ENCODE measurements around the gene SPRN. TPM values are rescaled to one million over a fixed set of nuclear protein-coding genes. Genes with fewer than 3 reads are reported as not detected.
"Not testable (repeated sequence)": the region's sequence is repeated elsewhere in the genome, so short reads cannot be mapped to it uniquely, and the experiment has no call there.

The SPRN gene
- total RNA-seq, result not detected
- polyA plus RNA-seq, result 0.11 TPM
- long read RNA-seq, donor 1, result 0 reads
- long read RNA-seq, donor 2, result 0 reads
- long read RNA-seq, donor 3, result 0 reads
- long read RNA-seq, donor 4, result 0 reads

GRCh38 chr10:133424601-133425000, at the start of gene SPRN:
SPRN (minus strand) TSS chr10:133424625; CDS start chr10:133423681, 944 bp downstream.
- intact Hi-C loops (cut with DNase I), result loop anchor here in 1 of 4 donors (5.0 kb wide), 1 partner anchor 148 kb away; no protein-coding TSS in a partner anchor
- not testable (repeated sequence) for H3K9me3 ChIP-seq (ENCODE audit: control insufficient read depth, low read length); H3K27ac ChIP-seq (ENCODE audit: low read length); H3K4me1 ChIP-seq (ENCODE audit: control insufficient read depth, insufficient read depth, low read length); H3K27me3 ChIP-seq (ENCODE audit: control insufficient read depth, insufficient read depth)
- DNase-seq (peak in 1 of 3 donors; percentile 49), ATAC-seq (peak in 1 of 2 donors; percentile 35)
- WGBS, result 6% methylated on average over 13 of the region's 37 CpGs
- peak within 1 kb of the TSS; percentile 39 for H3K4me3 ChIP-seq (ENCODE audit: low read length)

- Histone ChIP-seq H3K27me3 (ENCODE audit: control insufficient read depth, insufficient read depth) (no peaks in the 10 kb centered on the region), H3K4me1 (ENCODE audit: control insufficient read depth, insufficient read depth, low read length) (no peaks in the 10 kb centered on the region), H3K27ac (ENCODE audit: low read length) (no peak overlapping the region), H3K4me3 (ENCODE audit: low read length) (no peak overlapping the region), H3K9me3 (ENCODE audit: control insufficient read depth, low read length) (no peaks in the 10 kb centered on the region)
- ATAC-seq (no peak), DNase-seq (no peak)
- WGBS, result 71% methylated on average over 2 of the region's 2 CpGs
- intact Hi-C loops (cut with DNase I), result no loop called here
Measured at GRCh38 chr10:133474027-133474426, 49.6 kb upstream of the SPRN start.

GRCh38 chr10:133473270-133473669, 48.8 kb upstream of the SPRN start:
- Histone ChIP-seq H3K27ac (ENCODE audit: low read length) (no peak overlapping the region), H3K27me3 (ENCODE audit: control insufficient read depth, insufficient read depth) (no peaks in the 10 kb centered on the region), H3K9me3 (ENCODE audit: control insufficient read depth, low read length) (no peaks in the 10 kb centered on the region), H3K4me1 (ENCODE audit: control insufficient read depth, insufficient read depth, low read length) (no peaks in the 10 kb centered on the region), H3K4me3 (ENCODE audit: low read length) (no peak overlapping the region)
- intact Hi-C loops (cut with DNase I), result no loop called here
- ATAC-seq, result no peak
- 60% methylated on average over 4 of the region's 4 CpGs for WGBS
- DNase-seq, result no peak

GRCh38 chr10:133471300-133472109, 47.1 kb upstream of the SPRN start:
- DNase-seq (no peak), ATAC-seq (no peak)
- Histone ChIP-seq H3K4me3 (ENCODE audit: low read length) (no peak overlapping the region), H3K27ac (ENCODE audit: low read length) (no peak overlapping the region), H3K27me3 (ENCODE audit: control insufficient read depth, insufficient read depth) (no peaks in the 10 kb centered on the region), H3K9me3 (ENCODE audit: control insufficient read depth, low read length) (no peaks in the 10 kb centered on the region), H3K4me1 (ENCODE audit: control insufficient read depth, insufficient read depth, low read length) (no peaks in the 10 kb centered on the region)
- intact Hi-C loops (cut with DNase I), result no loop called here
- WGBS, result 76% methylated on average over 7 of the region's 7 CpGs

- WGBS, result 81% methylated on average over 3 of the region's 3 CpGs
- intact Hi-C loops (cut with DNase I); H3K4me3 ChIP-seq (ENCODE audit: low read length); H3K27ac ChIP-seq (ENCODE audit: low read length); H3K27me3 ChIP-seq (ENCODE audit: control insufficient read depth, insufficient read depth); ATAC-seq; DNase-seq; H3K4me1 ChIP-seq (ENCODE audit: control insufficient read depth, insufficient read depth, low read length); H3K9me3 ChIP-seq (ENCODE audit: control insufficient read depth, low read length): not testable (repeated sequence)
Measured at GRCh38 chr10:133469205-133469604, 44.8 kb upstream of the SPRN start.

- DNase-seq, result no peak
- no peak for ATAC-seq
- 89% methylated on average over 17 of the region's 17 CpGs for whole genome bisulfite sequencing
- no peaks in the 10 kb centered on the region for H3K27me3 ChIP-seq (ENCODE audit: control insufficient read depth, insufficient read depth)
- no peaks in the 10 kb centered on the region for H3K4me1 ChIP-seq (ENCODE audit: control insufficient read depth, insufficient read depth, low read length)
- no peak overlapping the region for H3K27ac ChIP-seq (ENCODE audit: low read length)
- intact Hi-C loops (cut with DNase I), result no loop called here
- no peak overlapping the region for H3K4me3 ChIP-seq (ENCODE audit: low read length)
- no peaks in the 10 kb centered on the region for H3K9me3 ChIP-seq (ENCODE audit: control insufficient read depth, low read length)
Measured at GRCh38 chr10:133467286-133467911, 43.0 kb upstream of the SPRN start.

- H3K4me1 ChIP-seq (ENCODE audit: control insufficient read depth, insufficient read depth, low read length), result no peaks in the 10 kb centered on the region
- DNase-seq (no peak), ATAC-seq (no peak)
- no peaks in the 10 kb centered on the region for H3K9me3 ChIP-seq (ENCODE audit: control insufficient read depth, low read length)
- no peak overlapping the region for H3K4me3 ChIP-seq (ENCODE audit: low read length)
- no peak overlapping the region for H3K27ac ChIP-seq (ENCODE audit: low read length)
- no peaks in the 10 kb centered on the region for H3K27me3 ChIP-seq (ENCODE audit: control insufficient read depth, insufficient read depth)
- intact Hi-C loops (cut with DNase I), result no loop called here
- 90% methylated on average over 7 of the region's 7 CpGs for WGBS
Measured at GRCh38 chr10:133466683-133467275, 42.4 kb upstream of the SPRN start.

GRCh38 chr10:133465950-133466474, 41.6 kb upstream of the SPRN start:
- ATAC-seq (no peak), DNase-seq (no peak)
- Histone ChIP-seq H3K27ac (ENCODE audit: low read length) (no peak overlapping the region), H3K4me1 (ENCODE audit: control insufficient read depth, insufficient read depth, low read length) (no peaks in the 10 kb centered on the region), H3K27me3 (ENCODE audit: control insufficient read depth, insufficient read depth) (no peaks in the 10 kb centered on the region), H3K9me3 (ENCODE audit: control insufficient read depth, low read length) (no peaks in the 10 kb centered on the region), H3K4me3 (ENCODE audit: low read length) (no peak overlapping the region)
- 89% methylated on average over 7 of the region's 7 CpGs for WGBS
- intact Hi-C loops (cut with DNase I), result no loop called here

- H3K9me3 ChIP-seq (ENCODE audit: control insufficient read depth, low read length), result no peaks in the 10 kb centered on the region
- no peak overlapping the region for H3K4me3 ChIP-seq (ENCODE audit: low read length)
- ATAC-seq (no peak), DNase-seq (no peak)
- WGBS, result 23% methylated on average over 55 of the region's 55 CpGs
- no peak overlapping the region for H3K27ac ChIP-seq (ENCODE audit: low read length)
- intact Hi-C loops (cut with DNase I), result no loop called here
- H3K27me3 ChIP-seq (ENCODE audit: control insufficient read depth, insufficient read depth), result no peaks in the 10 kb centered on the region
- no peaks in the 10 kb centered on the region for H3K4me1 ChIP-seq (ENCODE audit: control insufficient read depth, insufficient read depth, low read length)
Measured at GRCh38 chr10:133465191-133465949, 40.9 kb upstream of the SPRN start.

GRCh38 chr10:133464582-133465031, 40.2 kb upstream of the SPRN start:
- no peaks in the 10 kb centered on the region for H3K4me1 ChIP-seq (ENCODE audit: control insufficient read depth, insufficient read depth, low read length)
- no peak overlapping the region for H3K27ac ChIP-seq (ENCODE audit: low read length)
- 87% methylated on average over 12 of the region's 12 CpGs for WGBS
- intact Hi-C loops (cut with DNase I), result no loop called here
- DNase-seq (no peak), ATAC-seq (no peak)
- H3K27me3 ChIP-seq (ENCODE audit: control insufficient read depth, insufficient read depth), result no peaks in the 10 kb centered on the region
- H3K4me3 ChIP-seq (ENCODE audit: low read length), result no peak overlapping the region
- no peaks in the 10 kb centered on the region for H3K9me3 ChIP-seq (ENCODE audit: control insufficient read depth, low read length)
